ENCODE data around the gene NXF1.

GRCh38 chr11:62771144-62772021 lies 33.9 kb downstream of the NXF1 start, which contains the start of gene TAF6L:
- TF ChIP-seq POLR2A (IDR thresholded peaks at IDR 0.05) = no peak
- TF ChIP-seq POLR2AphosphoS5 (IDR thresholded peaks at IDR 0.05) = peak; percentile 33 to 79 (median 59)
